K562 (cell line): ENCODE results near the gene SPACA9. TPM values are rescaled to one million over a fixed set of nuclear protein-coding genes. Genes with fewer than 3 reads are reported as not detected.

Experiments
- ATAC-seq: fragments of 200-7000 bp; cut with Tn5 transposase; 3 replicates; pipeline ENCODE4 v1.9.1; 2020; ENCODE audit warnings: moderate library complexity
- BruUV-seq: library from RNA; stranded (reverse); fragments of 400-500 nt; replicated peaks from 2 replicates; lab custom pipeline; 2021; lab: Mats Ljungman, UMichigan
- CTCF ChIA-PET: fragments of 300-600 bp; formaldehyde crosslinking; extraction: SDS; loops from one replicate; lab custom pipeline; 2021; ENCODE audit warnings: low intra/inter-chr PET ratio; lab: Yijun Ruan, JAX
- POLR2A ChIA-PET: fragments of 300-600, 350-650 bp; sonication (Branson Sonifier 250); formaldehyde crosslinking; extraction: SDS; loops from one replicate; lab custom pipeline; 2021; ENCODE audit warnings: antibody characterized with exemption, inconsistent platforms; lab: Yijun Ruan, JAX
- DNase-seq, 4 experiments: peaks; one replicate each; pipeline versions ENCODE4 v3.0.0 to v3.0.0-alpha.2; 2011 to 2018; ENCODE audit warnings: low spot score in 3 of 4, mixed read lengths in 3 of 4; ENCODE audit errors: extremely low read depth in 1 of 4
- FAIRE-seq: peaks from 2 replicates; lab custom pipeline; 2011; peaks lifted over from hg19 to GRCh38; lab: Jason Lieb, UNC
- H2AFZ ChIP-seq: 2 replicates; pipeline ENCODE4 v1.6.0; 2011; ENCODE audit warnings: low read depth, low read length, control low read depth, inconsistent platforms
- H3K27ac ChIP-seq: fragments of 200-600 bp; 3 replicates; pipeline ENCODE4 v1.8.0; 2011; ENCODE audit warnings: low read depth, mild to moderate bottlenecking, control low read depth, inconsistent platforms, low read length, moderate library complexity, mixed read lengths; ENCODE audit errors: extremely low read depth
- H3K27me3 ChIP-seq, 2 experiments: fragments of 300-600 bp in 1 of 2; 2 replicates in 1 of 2; 3 replicates in 1 of 2; pipeline versions ENCODE4 v1.6.0 to v1.8.0; 2011; ENCODE audit warnings: inconsistent platforms in 2 of 2, low read length in 2 of 2, mild to moderate bottlenecking in 1 of 2, mixed read lengths in 1 of 2, moderate library complexity in 1 of 2; ENCODE audit not compliant: control insufficient read depth in 2 of 2, insufficient read depth in 2 of 2
- H3K36me3 ChIP-seq: fragments of 300-600 bp; 3 replicates; pipeline ENCODE4 v1.8.0; 2011; ENCODE audit warnings: mild to moderate bottlenecking, low read length, inconsistent platforms; ENCODE audit not compliant: control insufficient read depth, insufficient read depth
- H3K4me1 ChIP-seq, 2 experiments: fragments of 200-600 bp in 1 of 2; replicated peaks in 1 of 2; 2 replicates in 1 of 2; 3 replicates in 1 of 2; pipeline versions ENCODE4 v1.5.1 to v1.8.0; 2011; ENCODE audit warnings: inconsistent platforms in 2 of 2, low read length in 2 of 2, mild to moderate bottlenecking in 1 of 2, mixed read lengths in 1 of 2, moderate library complexity in 1 of 2; ENCODE audit not compliant: control insufficient read depth in 2 of 2, insufficient read depth in 2 of 2
- H3K4me2 ChIP-seq: 2 replicates; pipeline ENCODE4 v1.6.1; 2011; ENCODE audit warnings: low read length, control low read depth, inconsistent platforms, mixed read lengths; ENCODE audit not compliant: insufficient read depth
- H3K4me3 ChIP-seq: fragments of 200-600 bp; sonication (generic), shearing (Covaris generic); 2 replicates; pipeline ENCODE4 v1.5.1; 2016; ENCODE audit warnings: control low read depth, inconsistent platforms
- H3K79me2 ChIP-seq: fragments of 200-600 bp; 3 replicates; pipeline ENCODE4 v1.8.0; 2011; ENCODE audit warnings: low read length, inconsistent platforms; ENCODE audit not compliant: control insufficient read depth, insufficient read depth
- H3K9ac ChIP-seq, 2 experiments: 2 replicates each; pipeline versions ENCODE4 v1.6.0 to v1.6.1; 2011; ENCODE audit warnings: low read depth in 2 of 2, low read length in 2 of 2, control low read depth in 1 of 2, inconsistent platforms in 1 of 2, mild to moderate bottlenecking in 1 of 2, mixed read lengths in 1 of 2; ENCODE audit not compliant: insufficient read depth in 1 of 2
- H3K9me1 ChIP-seq: one replicate; pipeline ENCODE4 v1.6.0; 2011; ENCODE audit warnings: inconsistent platforms, mild to moderate bottlenecking, low read length, moderate library complexity; ENCODE audit not compliant: control insufficient read depth, insufficient read depth
- H3K9me3 ChIP-seq: replicated peaks from 2 replicates; pipeline ENCODE4 v1.5.1; 2011; ENCODE audit warnings: low read depth, low read length, inconsistent platforms; ENCODE audit not compliant: control insufficient read depth, insufficient read depth
- H4K20me1 ChIP-seq: replicated peaks from 2 replicates; pipeline ENCODE4 v1.6.1; 2011; ENCODE audit warnings: low read length, inconsistent platforms, mixed read lengths; ENCODE audit not compliant: control insufficient read depth, insufficient read depth
- ATF7 ChIP-seq: fragments of 450-650 bp; IDR thresholded peaks from 2 replicates; pipeline ENCODE4 v1.7.1; 2014; ENCODE audit warnings: mild to moderate bottlenecking, moderate library complexity
- NFYB ChIP-seq: IDR thresholded peaks from 2 replicates; pipeline ENCODE4 v1.6.1; 2011; ENCODE audit warnings: mild to moderate bottlenecking, moderate library complexity; ENCODE audit not compliant: insufficient read length; ENCODE audit errors: extremely low read depth
- PRMT5 ChIP-seq: sonication (generic); formaldehyde crosslinking; IDR thresholded peaks from 2 replicates; pipeline ENCODE4 v1.5.0; 2020; ENCODE audit warnings: missing genetic modification reagents
- PTTG1 ChIP-seq: fragments of 450-650 bp; IDR thresholded peaks from 2 replicates; pipeline ENCODE4 v1.6.1; 2016; ENCODE audit warnings: low read depth, mild to moderate bottlenecking, missing genetic modification characterization, missing compliant biosample characterization
- SMAD2 ChIP-seq: fragments of 150-350 bp; IDR thresholded peaks from 2 replicates; pipeline ENCODE4 v1.6.1; 2014; ENCODE audit warnings: low read depth, mild to moderate bottlenecking, low read length
- TEAD1 ChIP-seq, 2 experiments: fragments of 450-650 bp in 1 of 2; sonication (generic) in 1 of 2; formaldehyde crosslinking; IDR thresholded peaks; 2 replicates each; pipeline versions ENCODE4 v1.4.0 to v1.8.0; 2020 to 2022; ENCODE audit warnings: mild to moderate bottlenecking in 2 of 2, missing genetic modification reagents in 1 of 2
- ZNF217 ChIP-seq: sonication (generic); formaldehyde crosslinking; IDR thresholded peaks from 2 replicates; pipeline ENCODE4 v1.8.0; 2022; ENCODE audit warnings: mild to moderate bottlenecking, missing genetic modification reagents
- ZNF436 ChIP-seq: fragments of 250-450, 450-650 bp; sonication (Bioruptor Pico); formaldehyde crosslinking; IDR thresholded peaks from 2 replicates; pipeline ENCODE4 v1.7.0; 2020; ENCODE audit warnings: mild to moderate bottlenecking
- WGBS: fragments of 100-300 bp; shearing (Covaris generic); methylation state at CpG from one replicate; pipeline ENCODE4 v1.1.6; 2016; ENCODE audit warnings: low coverage, mixed read lengths; ENCODE audit not compliant: insufficient coverage; ENCODE audit errors: missing lambda C conversion rate; 5-methylcytosine and 5-hydroxymethylcytosine counted together
- in situ Hi-C: fragments of 300-500 bp; cut with MboI; formaldehyde crosslinking; loops from 4 replicates; pipeline ENCODE4 v1.15.0; 2018; ENCODE audit warnings: inconsistent platforms, mixed read lengths
- intact Hi-C: fragments of 100-400 bp; cut with micrococcal nuclease; formaldehyde crosslinking; loops from 2 replicates; pipeline ENCODE4 v1.14.2; 2022
- polyA plus RNA-seq, 8 experiments: library from polyadenylated mRNA; depleted of rRNA in 4 of 8; stranded (reverse) in 5 of 8; unstranded in 3 of 8; fragments of >200 nt; fragmentation: Nextera tagmentation in 2 of 8; fragmentation: Illumina TruSeq in 1 of 8; extraction: Ambion mirVana in 2 of 8; extraction: Trizol in 1 of 8; gene quantifications; 2 replicates each; pipeline versions ENCODE4 v1.2.1 to v1.2.3, GENCODE V29; 2011 to 2014; ENCODE audit warnings: inconsistent platforms in 1 of 8, missing spikeins in 1 of 8
- total RNA-seq, 7 experiments: library from RNA; depleted of rRNA in 6 of 7; stranded (reverse); fragments of >200 nt in 6 of 7; fragmentation: Illumina TruSeq in 2 of 7; extraction: Trizol in 2 of 7; gene quantifications; 2 replicates each; pipeline versions ENCODE4 v1.2.1 to v1.2.3, GENCODE V29; 2011 to 2021; ENCODE audit warnings: low replicate concordance in 1 of 7
- TF ChIP-seq, protein P1 (sequence below), 2 experiments: fragments of 450-650 bp; formaldehyde crosslinking in 1 of 2; IDR thresholded peaks; 2 replicates each; pipeline versions ENCODE4 v1.4.0 to v1.6.1; 2014 to 2020; ENCODE audit warnings: mild to moderate bottlenecking in 2 of 2, borderline replicate concordance in 1 of 2, low read depth in 1 of 2
- TF ChIP-seq, protein P2 (sequence below): fragments of 250-450 bp; sonication (Bioruptor Pico); IDR thresholded peaks from 2 replicates; pipeline ENCODE4 v1.5.0; 2020; ENCODE audit warnings: mild to moderate bottlenecking

SPACA9 gene
- total and polyA plus RNA-seq, 9 of the 15 experiments (the other 6 are each of a cell fraction or from before 2014, with no cell fraction given), result 0.06 to 0.51 (median 0.36) TPM

DNA sequence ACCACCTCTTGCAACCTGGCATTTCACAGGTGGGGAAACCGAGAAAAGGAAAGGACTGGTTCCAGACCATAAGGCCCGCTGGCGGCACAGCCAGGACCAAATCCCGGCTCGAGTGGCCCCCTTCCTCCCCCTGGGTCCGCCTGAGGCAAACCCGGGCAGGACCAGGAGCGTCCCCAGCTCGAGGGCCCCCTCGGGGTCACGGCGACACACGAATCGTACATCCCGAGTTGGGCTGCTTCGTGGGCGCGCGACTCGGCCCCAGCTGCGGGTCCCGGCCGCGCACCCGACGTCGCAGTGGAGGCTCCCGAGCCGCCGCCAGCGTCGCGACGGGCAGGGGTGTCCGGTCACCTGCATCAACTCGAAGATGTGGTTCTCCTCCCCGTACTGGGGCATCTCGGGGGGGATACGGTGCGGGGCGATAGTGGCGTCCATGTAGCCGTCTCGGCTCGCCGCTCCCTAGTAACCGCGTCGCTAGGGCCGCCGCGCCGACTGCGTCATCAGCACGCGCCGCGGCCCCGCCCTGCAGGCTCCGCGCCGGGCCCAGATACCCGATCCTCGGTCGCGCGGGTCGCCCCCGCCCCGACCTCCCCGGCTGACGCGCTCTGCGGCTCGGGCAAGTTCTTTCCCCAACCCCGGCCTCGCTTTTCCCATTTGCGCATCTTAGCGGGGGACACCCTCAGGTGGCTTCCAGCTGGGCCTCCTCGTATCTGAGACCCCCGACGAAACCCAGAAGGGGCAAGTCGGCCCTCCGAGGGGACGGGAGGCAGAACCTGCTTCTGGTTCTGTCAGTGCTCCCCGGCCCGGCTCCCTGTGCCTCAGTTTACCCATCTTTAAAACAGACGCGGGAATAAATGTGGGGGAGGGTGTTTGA lies 639 bp upstream of the SPACA9 start, which contains the start of gene AK8:
AK8 (minus strand) TSS at position 461 of the 871 bp plus-strand sequence; CDS start at position 432, 29 bp downstream.
- H3K79me2 ChIP-seq, result no peaks in the 10 kb centered on the region
- peaks cover 4% of the 10 kb centered on the region; the same call in 1 of the 2 replicates for H4K20me1 ChIP-seq
- H2AFZ ChIP-seq, result peak within 1 kb of the TSS; percentile 100
- DNase-seq (peak; percentile 86 to 95 (median 94)), ATAC-seq (peak; percentile 91), FAIRE-seq (no peak)
- ChIA-PET CTCF (no interaction called here), POLR2A (interaction anchor here (0.7 to 0.9 kb wide), 2 partner anchors 11 to 196 kb away, joined by 3 read pairs; no protein-coding TSS in a partner anchor)
- H3K9me3 ChIP-seq, result no peaks in the 10 kb centered on the region
- no peaks in the 10 kb centered on the region for H3K36me3 ChIP-seq
- no peaks in the 10 kb centered on the region for H3K9me1 ChIP-seq
- H3K9ac ChIP-seq, result peak within 1 kb of the TSS; percentile 88 to 92
- in situ Hi-C loops (no loop called here), intact Hi-C loops (no loop called here)
- peaks cover 0 to 18% of the 10 kb centered on the region in 2 experiments; a peak in 3 of 5 replicates for H3K4me1 ChIP-seq
- peak within 1 kb of the TSS; percentile 95 for H3K4me2 ChIP-seq
- peak within 1 kb of the TSS; percentile 68; the same call in 2 of the 3 replicates for H3K27ac ChIP-seq
- H3K27me3 ChIP-seq, result peaks cover 27 to 50% of the 10 kb centered on the region in 2 experiments; a peak in 4 of 5 replicates
- BruUV-seq, result TSS peak; percentile 65
- 1% methylated on average over 71 of the region's 89 CpGs for WGBS
- peak within 1 kb of the TSS; percentile 100 for H3K4me3 ChIP-seq
- TF ChIP-seq ATF7 (peak; percentile 55), NFYB (no peak), SMAD2 (no peak), PRMT5 (no peak), ZNF217 (no peak), PTTG1 (tag) (no peak), TEAD1 (CRISPR knock-in tag; IDR thresholded peaks at IDR 0.05) (peak in 1 of 2 experiments; percentile 61; a peak in 1 of 4 replicates), ZNF436 (CRISPR knock-in tag) (no peak)
- TF ChIP-seq, protein P1, sequence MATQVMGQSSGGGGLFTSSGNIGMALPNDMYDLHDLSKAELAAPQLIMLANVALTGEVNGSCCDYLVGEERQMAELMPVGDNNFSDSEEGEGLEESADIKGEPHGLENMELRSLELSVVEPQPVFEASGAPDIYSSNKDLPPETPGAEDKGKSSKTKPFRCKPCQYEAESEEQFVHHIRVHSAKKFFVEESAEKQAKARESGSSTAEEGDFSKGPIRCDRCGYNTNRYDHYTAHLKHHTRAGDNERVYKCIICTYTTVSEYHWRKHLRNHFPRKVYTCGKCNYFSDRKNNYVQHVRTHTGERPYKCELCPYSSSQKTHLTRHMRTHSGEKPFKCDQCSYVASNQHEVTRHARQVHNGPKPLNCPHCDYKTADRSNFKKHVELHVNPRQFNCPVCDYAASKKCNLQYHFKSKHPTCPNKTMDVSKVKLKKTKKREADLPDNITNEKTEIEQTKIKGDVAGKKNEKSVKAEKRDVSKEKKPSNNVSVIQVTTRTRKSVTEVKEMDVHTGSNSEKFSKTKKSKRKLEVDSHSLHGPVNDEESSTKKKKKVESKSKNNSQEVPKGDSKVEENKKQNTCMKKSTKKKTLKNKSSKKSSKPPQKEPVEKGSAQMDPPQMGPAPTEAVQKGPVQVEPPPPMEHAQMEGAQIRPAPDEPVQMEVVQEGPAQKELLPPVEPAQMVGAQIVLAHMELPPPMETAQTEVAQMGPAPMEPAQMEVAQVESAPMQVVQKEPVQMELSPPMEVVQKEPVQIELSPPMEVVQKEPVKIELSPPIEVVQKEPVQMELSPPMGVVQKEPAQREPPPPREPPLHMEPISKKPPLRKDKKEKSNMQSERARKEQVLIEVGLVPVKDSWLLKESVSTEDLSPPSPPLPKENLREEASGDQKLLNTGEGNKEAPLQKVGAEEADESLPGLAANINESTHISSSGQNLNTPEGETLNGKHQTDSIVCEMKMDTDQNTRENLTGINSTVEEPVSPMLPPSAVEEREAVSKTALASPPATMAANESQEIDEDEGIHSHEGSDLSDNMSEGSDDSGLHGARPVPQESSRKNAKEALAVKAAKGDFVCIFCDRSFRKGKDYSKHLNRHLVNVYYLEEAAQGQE (IDR thresholded peaks at IDR 0.05; ENCODE audit: borderline replicate concordance), result no peak
- TF ChIP-seq, protein P1 (CRISPR knock-in tag; IDR thresholded peaks at IDR 0.05; ENCODE audit: low read depth), result peak; percentile 20; the same call in 1 of the 2 replicates
- TF ChIP-seq, protein P2, sequence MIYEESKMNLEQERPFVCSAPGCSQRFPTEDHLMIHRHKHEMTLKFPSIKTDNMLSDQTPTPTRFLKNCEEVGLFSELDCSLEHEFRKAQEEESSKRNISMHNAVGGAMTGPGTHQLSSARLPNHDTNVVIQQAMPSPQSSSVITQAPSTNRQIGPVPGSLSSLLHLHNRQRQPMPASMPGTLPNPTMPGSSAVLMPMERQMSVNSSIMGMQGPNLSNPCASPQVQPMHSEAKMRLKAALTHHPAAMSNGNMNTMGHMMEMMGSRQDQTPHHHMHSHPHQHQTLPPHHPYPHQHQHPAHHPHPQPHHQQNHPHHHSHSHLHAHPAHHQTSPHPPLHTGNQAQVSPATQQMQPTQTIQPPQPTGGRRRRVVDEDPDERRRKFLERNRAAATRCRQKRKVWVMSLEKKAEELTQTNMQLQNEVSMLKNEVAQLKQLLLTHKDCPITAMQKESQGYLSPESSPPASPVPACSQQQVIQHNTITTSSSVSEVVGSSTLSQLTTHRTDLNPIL (CRISPR knock-in tag), result no peak
